HepG2 (cell line): Measurements from ENCODE around the gene IWS1. TPM values are rescaled to one million over a fixed set of nuclear protein-coding genes. Genes with fewer than 3 reads are reported as not detected.

Experiments
- ARNTL ChIP-seq: sonication (generic); formaldehyde crosslinking; IDR thresholded peaks from 2 replicates; pipeline ENCODE4 v1.4.0; 2020; ENCODE audit warnings: mild to moderate bottlenecking, missing genetic modification reagents
- CC2D1A ChIP-seq: sonication (generic); formaldehyde crosslinking; IDR thresholded peaks from 2 replicates; pipeline ENCODE4 v1.8.1; 2023; ENCODE audit warnings: mild to moderate bottlenecking, missing genetic modification reagents
- FOSL2 ChIP-seq: sonication (generic); formaldehyde crosslinking; IDR thresholded peaks from 2 replicates; pipeline ENCODE4 v1.4.0; 2020; ENCODE audit warnings: missing genetic modification reagents
- GMEB2 ChIP-seq: IDR thresholded peaks from 2 replicates; pipeline ENCODE4 v1.6.1; 2016; ENCODE audit warnings: missing biosample characterization, missing genetic modification reagents, low read depth
- IRF2 ChIP-seq: IDR thresholded peaks from 2 replicates; pipeline ENCODE4 v1.6.1; 2018; ENCODE audit warnings: missing genetic modification reagents, missing compliant biosample characterization
- KDM3A ChIP-seq: IDR thresholded peaks from 2 replicates; pipeline ENCODE4 v1.6.1; 2018; ENCODE audit warnings: low read depth, missing compliant biosample characterization
- PITX1 ChIP-seq: sonication (generic); formaldehyde crosslinking; IDR thresholded peaks from 2 replicates; pipeline ENCODE4 v1.5.1; 2020; ENCODE audit warnings: mild to moderate bottlenecking, missing genetic modification reagents
- SMC3 ChIP-seq: IDR thresholded peaks from 2 replicates; pipeline ENCODE4 v1.6.1; 2011; ENCODE audit warnings: low read length, improper control_type of control experiment
- ZC3H13 ChIP-seq: sonication (generic); formaldehyde crosslinking; IDR thresholded peaks from 2 replicates; pipeline ENCODE4 v1.8.1; 2023; ENCODE audit warnings: mild to moderate bottlenecking, missing genetic modification reagents, moderate library complexity
- ZFP91 ChIP-seq: sonication (generic); formaldehyde crosslinking; IDR thresholded peaks from 2 replicates; pipeline ENCODE4 v1.9.0; 2022; ENCODE audit warnings: missing genetic modification reagents, mild to moderate bottlenecking, borderline replicate concordance
- ZNF44 ChIP-seq: sonication (generic); formaldehyde crosslinking; IDR thresholded peaks from 2 replicates; pipeline ENCODE4 v1.5.1; 2020; ENCODE audit warnings: mild to moderate bottlenecking, missing genetic modification reagents
- polyA plus RNA-seq, 8 experiments: library from polyadenylated mRNA; depleted of rRNA in 3 of 8; stranded (reverse) in 7 of 8; unstranded in 1 of 8; fragments of >200 nt; fragmentation: Illumina TruSeq in 4 of 8; extraction: Trizol in 4 of 8; gene quantifications; 2 replicates each; pipeline versions ENCODE4 v1.2.1 to v1.2.3, GENCODE V29; 2011 to 2016; ENCODE audit warnings: low read depth in 4 of 8, missing spikeins in 1 of 8, mixed read lengths in 1 of 8; ENCODE audit not compliant: insufficient read depth in 1 of 8
- total RNA-seq, 5 experiments: library from RNA; depleted of rRNA; stranded (reverse); fragments of >200 nt; fragmentation: Illumina TruSeq; extraction: Trizol; gene quantifications; 2 replicates each; pipeline ENCODE4 v1.2.3, GENCODE V29; 2016; ENCODE audit warnings: low read depth in 1 of 5
- TF ChIP-seq, protein P1 (sequence below), 2 experiments: fragments of 450-650 bp in 1 of 2; sonication (generic) in 1 of 2; formaldehyde crosslinking in 1 of 2; IDR thresholded peaks; 2 replicates each; pipeline versions ENCODE4 v1.6.1 to v1.8.0; 2016 to 2022; ENCODE audit warnings: antibody characterized with exemption in 1 of 2, mild to moderate bottlenecking in 1 of 2, missing genetic modification reagents in 1 of 2

IWS1 gene
- total and polyA plus RNA-seq, 2 of the 13 experiments (the other 11 are each of a cell fraction or from before 2014, with no cell fraction given) = 28.9 to 62.3 TPM

GRCh38 chr2:127528487-127528886 lies 2.2 kb upstream of the IWS1 start (continued):
- TF ChIP-seq, protein P1, sequence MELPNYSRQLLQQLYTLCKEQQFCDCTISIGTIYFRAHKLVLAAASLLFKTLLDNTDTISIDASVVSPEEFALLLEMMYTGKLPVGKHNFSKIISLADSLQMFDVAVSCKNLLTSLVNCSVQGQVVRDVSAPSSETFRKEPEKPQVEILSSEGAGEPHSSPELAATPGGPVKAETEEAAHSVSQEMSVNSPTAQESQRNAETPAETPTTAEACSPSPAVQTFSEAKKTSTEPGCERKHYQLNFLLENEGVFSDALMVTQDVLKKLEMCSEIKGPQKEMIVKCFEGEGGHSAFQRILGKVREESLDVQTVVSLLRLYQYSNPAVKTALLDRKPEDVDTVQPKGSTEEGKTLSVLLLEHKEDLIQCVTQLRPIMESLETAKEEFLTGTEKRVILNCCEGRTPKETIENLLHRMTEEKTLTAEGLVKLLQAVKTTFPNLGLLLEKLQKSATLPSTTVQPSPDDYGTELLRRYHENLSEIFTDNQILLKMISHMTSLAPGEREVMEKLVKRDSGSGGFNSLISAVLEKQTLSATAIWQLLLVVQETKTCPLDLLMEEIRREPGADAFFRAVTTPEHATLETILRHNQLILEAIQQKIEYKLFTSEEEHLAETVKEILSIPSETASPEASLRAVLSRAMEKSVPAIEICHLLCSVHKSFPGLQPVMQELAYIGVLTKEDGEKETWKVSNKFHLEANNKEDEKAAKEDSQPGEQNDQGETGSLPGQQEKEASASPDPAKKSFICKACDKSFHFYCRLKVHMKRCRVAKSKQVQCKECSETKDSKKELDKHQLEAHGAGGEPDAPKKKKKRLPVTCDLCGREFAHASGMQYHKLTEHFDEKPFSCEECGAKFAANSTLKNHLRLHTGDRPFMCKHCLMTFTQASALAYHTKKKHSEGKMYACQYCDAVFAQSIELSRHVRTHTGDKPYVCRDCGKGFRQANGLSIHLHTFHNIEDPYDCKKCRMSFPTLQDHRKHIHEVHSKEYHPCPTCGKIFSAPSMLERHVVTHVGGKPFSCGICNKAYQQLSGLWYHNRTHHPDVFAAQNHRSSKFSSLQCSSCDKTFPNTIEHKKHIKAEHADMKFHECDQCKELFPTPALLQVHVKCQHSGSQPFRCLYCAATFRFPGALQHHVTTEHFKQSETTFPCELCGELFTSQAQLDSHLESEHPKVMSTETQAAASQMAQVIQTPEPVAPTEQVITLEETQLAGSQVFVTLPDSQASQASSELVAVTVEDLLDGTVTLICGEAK (IDR thresholded peaks at IDR 0.05) = no peak
- TF ChIP-seq, protein P1 (CRISPR knock-in tag; IDR thresholded peaks at IDR 0.05) = no peak
- no peak for TF ChIP-seq FOSL2 (CRISPR knock-in tag)
- 0 out of 2 replicates have a peak, but pooled peaks have one; percentile 21 for TF ChIP-seq ZFP91 (CRISPR knock-in tag)
- TF ChIP-seq CC2D1A (CRISPR knock-in tag) = no peak
- no peak for TF ChIP-seq PITX1
- no peak for TF ChIP-seq ZC3H13
- TF ChIP-seq SMC3 = 0 out of 2 replicates have a peak, but pooled peaks have one; percentile 6
- TF ChIP-seq KDM3A (CRISPR knock-in tag) = no peak
- TF ChIP-seq IRF2 = no peak
- TF ChIP-seq ZNF44 (CRISPR knock-in tag) = no peak
- 0 out of 2 replicates have a peak, but pooled peaks have one; percentile 11 for TF ChIP-seq GMEB2 (CRISPR knock-in tag)
- TF ChIP-seq ARNTL (CRISPR knock-in tag) = no peak
